KMS-11 (cell line): ENCODE measurements around the gene ASPSCR1.
A peak's percentile ranks its signal among the peaks of the same experiment; 100 is the strongest.

ENCODE experiments used
- H2AFZ ChIP-seq: fragments of 200-600 bp; sonication (generic); 2 replicates; pipeline ENCODE4 v1.6.1; 2016; ENCODE audit warnings: antibody characterized with exemption, mixed run types, low read depth
- H3K27ac ChIP-seq: fragments of 200-600 bp; sonication (generic); 2 replicates; pipeline ENCODE4 v1.6.1; 2016; ENCODE audit warnings: mild to moderate bottlenecking, mixed run types
- H3K27me3 ChIP-seq: fragments of 200-600 bp; sonication (generic); 2 replicates; pipeline ENCODE4 v1.6.1; 2017; ENCODE audit warnings: mild to moderate bottlenecking, low read depth, mixed run types, moderate library complexity; ENCODE audit not compliant: insufficient read depth
- H3K36me3 ChIP-seq: fragments of 200-600 bp; sonication (generic); 2 replicates; pipeline ENCODE4 v1.6.1; 2017; ENCODE audit warnings: mild to moderate bottlenecking, mixed run types; ENCODE audit not compliant: insufficient read depth
- H3K4me1 ChIP-seq: fragments of 200-600 bp; sonication (generic); 2 replicates; pipeline ENCODE4 v1.6.1; 2016; ENCODE audit warnings: mild to moderate bottlenecking, low read depth, mixed run types; ENCODE audit not compliant: poor library complexity, severe bottlenecking
- H3K4me2 ChIP-seq: fragments of 200-600 bp; sonication (generic); 2 replicates; pipeline ENCODE4 v1.7.0; 2016; ENCODE audit warnings: mild to moderate bottlenecking, mixed run types
- H3K4me3 ChIP-seq: fragments of 200-600 bp; sonication (generic); IDR thresholded peaks from 2 replicates; pipeline ENCODE4 v1.6.1; 2017; ENCODE audit warnings: low read depth, low read length, mixed read lengths; ENCODE audit not compliant: insufficient read depth
- H3K79me2 ChIP-seq: fragments of 200-600 bp; sonication (generic); 2 replicates; pipeline ENCODE4 v1.6.1; 2016; ENCODE audit warnings: low read depth, mixed run types; ENCODE audit not compliant: insufficient read depth
- H3K9ac ChIP-seq: fragments of 200-600 bp; sonication (generic); 2 replicates; pipeline ENCODE4 v1.6.1; 2016; ENCODE audit warnings: mild to moderate bottlenecking, mixed run types
- H4K20me1 ChIP-seq: fragments of 200-600 bp; sonication (generic); 2 replicates; pipeline ENCODE4 v1.6.1; 2016; ENCODE audit warnings: mild to moderate bottlenecking, mixed run types; ENCODE audit not compliant: insufficient read depth
- TF ChIP-seq, protein P1 (sequence below): fragments of 200-600 bp; sonication (generic); conservative IDR thresholded peaks from 2 replicates; pipeline ENCODE4 v1.6.1; 2017; ENCODE audit warnings: low read depth, mild to moderate bottlenecking, antibody characterized with exemption, low read length, moderate library complexity, mixed read lengths

Gene ASPSCR1

DNA sequence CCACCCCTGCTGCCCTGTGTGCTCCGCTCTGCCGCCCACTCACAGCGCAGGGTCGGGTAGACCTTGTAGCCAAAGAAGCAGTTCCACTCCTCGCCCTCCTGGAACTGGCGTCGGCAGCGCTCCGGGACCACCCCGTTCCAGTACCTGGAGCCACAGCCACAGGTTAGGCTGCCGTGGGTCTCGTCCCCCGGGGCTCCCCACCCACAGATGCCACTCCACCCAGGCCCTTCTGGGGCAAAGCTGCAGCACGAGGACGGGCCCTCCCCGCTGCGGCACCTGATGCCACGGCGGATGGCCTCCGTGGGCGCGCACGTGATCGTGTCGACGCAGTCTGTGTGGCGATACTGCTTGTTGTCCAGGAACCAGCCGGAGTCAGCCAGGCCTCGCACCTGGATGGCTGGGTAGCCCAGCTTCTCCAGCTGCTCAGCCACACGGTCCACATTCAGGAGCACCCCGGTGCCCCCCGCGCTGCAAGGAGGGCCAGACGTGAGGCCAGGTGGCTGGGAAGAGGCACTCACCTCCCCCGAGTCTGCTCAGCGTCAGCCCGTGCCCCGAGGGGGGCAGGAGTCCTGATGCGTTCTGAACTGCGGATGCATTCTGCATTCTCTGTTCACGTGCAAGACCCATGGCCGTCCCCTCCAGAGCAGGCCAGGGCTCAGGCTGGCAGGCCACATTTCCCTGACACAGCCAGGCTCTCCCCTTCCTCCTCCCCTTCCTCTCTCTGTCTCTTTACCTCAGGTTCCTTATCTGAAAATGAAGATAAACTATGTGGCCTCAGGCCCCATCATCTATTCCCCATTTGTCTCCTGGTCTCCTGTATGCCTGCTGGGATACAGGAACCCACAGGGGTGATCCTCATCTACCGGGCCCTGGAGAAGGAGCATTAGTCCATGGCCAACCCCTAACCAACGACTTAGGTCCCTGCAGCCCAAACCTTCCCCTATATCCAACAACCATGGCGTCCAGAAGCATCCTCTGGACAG is 20.5 kb upstream of the ASPSCR1 start:
- no peak overlapping the region for H3K4me3 ChIP-seq
- H4K20me1 ChIP-seq: no peaks in the 10 kb centered on the region
- H2AFZ ChIP-seq: no peak overlapping the region
- TF ChIP-seq, protein P1, sequence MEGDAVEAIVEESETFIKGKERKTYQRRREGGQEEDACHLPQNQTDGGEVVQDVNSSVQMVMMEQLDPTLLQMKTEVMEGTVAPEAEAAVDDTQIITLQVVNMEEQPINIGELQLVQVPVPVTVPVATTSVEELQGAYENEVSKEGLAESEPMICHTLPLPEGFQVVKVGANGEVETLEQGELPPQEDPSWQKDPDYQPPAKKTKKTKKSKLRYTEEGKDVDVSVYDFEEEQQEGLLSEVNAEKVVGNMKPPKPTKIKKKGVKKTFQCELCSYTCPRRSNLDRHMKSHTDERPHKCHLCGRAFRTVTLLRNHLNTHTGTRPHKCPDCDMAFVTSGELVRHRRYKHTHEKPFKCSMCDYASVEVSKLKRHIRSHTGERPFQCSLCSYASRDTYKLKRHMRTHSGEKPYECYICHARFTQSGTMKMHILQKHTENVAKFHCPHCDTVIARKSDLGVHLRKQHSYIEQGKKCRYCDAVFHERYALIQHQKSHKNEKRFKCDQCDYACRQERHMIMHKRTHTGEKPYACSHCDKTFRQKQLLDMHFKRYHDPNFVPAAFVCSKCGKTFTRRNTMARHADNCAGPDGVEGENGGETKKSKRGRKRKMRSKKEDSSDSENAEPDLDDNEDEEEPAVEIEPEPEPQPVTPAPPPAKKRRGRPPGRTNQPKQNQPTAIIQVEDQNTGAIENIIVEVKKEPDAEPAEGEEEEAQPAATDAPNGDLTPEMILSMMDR: no peak
- H3K4me1 ChIP-seq: no peaks in the 10 kb centered on the region
- no peak overlapping the region for H3K4me2 ChIP-seq
- H3K36me3 ChIP-seq: no peaks in the 10 kb centered on the region
- H3K27ac ChIP-seq: no peak overlapping the region
- no peak overlapping the region for H3K9ac ChIP-seq
- no peaks in the 10 kb centered on the region for H3K79me2 ChIP-seq
- H3K27me3 ChIP-seq: peaks cover 55% of the 10 kb centered on the region

DNA sequence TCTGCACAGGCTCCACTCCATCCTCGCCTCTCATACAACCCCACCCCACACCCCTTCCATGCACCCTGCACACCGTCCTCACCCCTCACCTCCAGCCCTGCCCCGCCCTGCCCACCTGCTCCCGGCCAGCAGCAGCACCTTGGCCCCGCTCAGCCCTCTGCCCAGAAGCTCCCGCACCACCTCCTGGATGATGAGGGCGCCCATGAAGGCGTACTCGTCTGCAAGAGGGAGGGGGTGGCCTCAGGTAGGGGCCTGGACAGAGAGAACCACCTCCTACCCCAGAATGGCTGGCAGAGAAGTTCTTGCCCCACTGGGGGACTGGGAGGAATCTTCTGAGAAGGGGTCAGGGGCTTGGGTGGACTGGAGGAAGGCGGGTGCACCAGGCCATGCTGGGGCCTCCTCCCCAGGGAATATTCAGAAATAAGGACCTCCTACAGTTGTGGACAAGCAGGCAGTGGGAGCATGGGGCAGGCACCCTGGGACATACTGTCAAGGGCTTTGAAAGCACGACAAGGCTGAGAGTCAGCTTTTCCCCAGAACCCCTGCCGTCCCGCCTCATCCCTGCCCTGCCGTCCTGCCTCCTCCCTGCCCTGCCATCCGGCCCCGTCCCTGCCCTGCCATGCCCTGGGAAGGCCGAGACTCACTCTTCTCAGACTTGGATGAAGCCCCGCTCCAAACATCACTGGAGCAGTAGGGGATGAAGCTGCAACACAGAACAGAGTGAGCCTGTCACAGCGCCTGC is 19.6 kb upstream of the ASPSCR1 start:
- Histone ChIP-seq H3K4me2 (no peak overlapping the region), H3K79me2 (no peaks in the 10 kb centered on the region), H3K27me3 (peaks cover 62% of the 10 kb centered on the region)

DNA sequence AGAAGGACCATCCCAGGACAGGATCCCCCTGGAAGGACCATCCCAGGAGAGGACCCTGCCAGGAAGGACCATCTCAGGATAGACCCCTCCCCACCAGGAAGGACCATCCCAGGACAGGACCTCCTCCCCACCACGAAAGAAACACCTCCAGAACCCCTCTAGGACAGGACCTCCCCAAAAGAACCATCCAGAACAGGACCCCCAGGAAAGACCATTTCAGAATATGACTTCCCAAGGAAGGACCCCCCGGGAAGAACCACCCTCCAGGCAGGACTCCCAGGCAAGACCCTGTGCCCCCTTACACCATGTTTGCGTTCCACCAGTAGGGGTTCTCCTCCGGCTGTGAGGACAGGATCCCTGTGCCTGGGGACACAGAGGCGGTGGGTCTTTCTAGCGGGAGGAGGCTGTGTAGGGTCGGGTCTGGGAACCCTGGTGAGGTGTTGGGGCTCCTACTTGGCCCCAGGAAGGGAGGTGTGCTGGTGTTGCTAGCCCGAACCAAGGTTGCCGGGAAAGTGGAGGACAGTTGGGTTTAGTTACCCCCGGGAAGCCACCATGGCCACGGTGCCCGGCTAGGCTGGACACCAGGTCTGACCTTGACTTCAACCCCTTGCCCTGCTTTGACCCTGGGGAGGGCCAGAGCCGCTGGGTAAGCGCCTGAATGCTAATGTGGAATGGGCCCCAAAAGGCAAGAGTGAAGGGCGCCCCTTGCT is 18.6 kb upstream of the ASPSCR1 start:
- H3K79me2 ChIP-seq: no peaks in the 10 kb centered on the region
- peaks cover 64% of the 10 kb centered on the region for H3K27me3 ChIP-seq
- no peak overlapping the region for H3K27ac ChIP-seq
- no peaks in the 10 kb centered on the region for H3K36me3 ChIP-seq
- H3K4me2 ChIP-seq: no peak overlapping the region
- H3K4me3 ChIP-seq: no peak overlapping the region
- TF ChIP-seq, protein P1: no peak
- H3K4me1 ChIP-seq: no peaks in the 10 kb centered on the region
- H3K9ac ChIP-seq: no peak overlapping the region
- H2AFZ ChIP-seq: no peak overlapping the region; the same call in 1 of the 2 replicates
- H4K20me1 ChIP-seq: no peaks in the 10 kb centered on the region

More for the DNA sequence above, 19.6 kb upstream of the ASPSCR1 start:
- no peak overlapping the region for H3K9ac ChIP-seq
- no peak overlapping the region for H3K27ac ChIP-seq
- no peak overlapping the region for H3K4me3 ChIP-seq
- H3K36me3 ChIP-seq: no peaks in the 10 kb centered on the region
- TF ChIP-seq, protein P1: no peak
- no peak overlapping the region for H2AFZ ChIP-seq
- H3K4me1 ChIP-seq: no peaks in the 10 kb centered on the region
- H4K20me1 ChIP-seq: no peaks in the 10 kb centered on the region

DNA sequence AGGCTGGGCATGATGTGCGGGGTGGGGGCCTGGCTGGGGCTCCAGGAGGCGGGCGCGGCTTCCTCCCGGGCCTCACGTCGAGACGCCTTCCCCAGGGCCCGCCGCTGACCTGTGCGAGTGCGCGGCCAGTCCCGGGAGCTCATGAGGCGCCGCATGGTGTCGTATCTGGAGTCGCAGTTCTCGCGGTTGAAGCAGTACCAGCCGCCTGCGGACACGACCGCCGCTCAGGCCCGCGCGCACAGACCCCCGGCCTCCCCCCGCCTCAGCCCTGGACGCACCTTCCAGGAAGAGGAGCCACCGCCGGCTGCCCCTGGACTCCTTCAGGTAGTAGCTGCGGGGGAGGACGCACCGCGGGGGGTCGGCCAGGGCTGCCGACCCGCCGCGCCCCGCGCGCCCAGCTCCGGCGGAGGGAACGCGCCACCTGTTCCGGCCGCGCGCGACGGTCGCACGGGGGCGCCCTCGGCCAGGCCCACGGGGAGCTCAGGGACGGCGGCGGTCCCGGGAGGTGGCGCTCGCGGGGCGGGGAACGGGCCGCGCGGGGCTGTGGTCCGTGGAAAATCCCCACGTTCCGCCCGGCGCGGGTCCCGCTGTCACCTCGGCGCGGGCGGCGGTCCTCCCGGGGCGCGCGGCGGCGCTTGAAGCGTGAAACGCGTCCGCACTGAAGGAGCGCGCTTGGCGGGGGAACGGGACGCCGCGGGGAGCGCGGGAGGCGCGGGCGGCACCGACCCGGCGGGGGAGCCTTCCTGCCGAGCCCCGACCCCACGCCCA is 17.9 kb upstream of the ASPSCR1 start:
- TF ChIP-seq, protein P1: peak; percentile 40; the same call in 1 of the 2 replicates
- Histone ChIP-seq H2AFZ (peak overlapping the region; percentile 52; the same call in 1 of the 2 replicates), H3K4me3 (no peak overlapping the region), H3K9ac (no peak overlapping the region), H3K27me3 (peaks cover 69% of the 10 kb centered on the region), H3K4me1 (no peaks in the 10 kb centered on the region), H3K27ac (no peak overlapping the region), H3K79me2 (no peaks in the 10 kb centered on the region), H3K36me3 (no peaks in the 10 kb centered on the region), H3K4me2 (no peak overlapping the region; the same call in 1 of the 2 replicates), H4K20me1 (no peaks in the 10 kb centered on the region)
